HepG2 (cell line): ENCODE results near the gene RNF150.

Source experiments
- CBX2 ChIP-seq, 2 experiments: fragments of 200-600 bp in 1 of 2; sonication (generic); formaldehyde crosslinking in 1 of 2; IDR thresholded peaks; 2 replicates each; pipeline versions ENCODE4 v1.7.0 to v1.8.1; 2018 to 2022; ENCODE audit warnings: low read depth in 2 of 2, low read length in 1 of 2, mild to moderate bottlenecking in 1 of 2, missing genetic modification reagents in 1 of 2
- CTCF ChIP-seq: sonication (generic); formaldehyde crosslinking; IDR thresholded peaks from 2 replicates; pipeline ENCODE4 v1.5.0; 2020; ENCODE audit warnings: mild to moderate bottlenecking, missing genetic modification reagents, moderate library complexity
- GABPB1 ChIP-seq: IDR thresholded peaks from 2 replicates; pipeline ENCODE4 v1.6.1; 2016; ENCODE audit warnings: mild to moderate bottlenecking, missing genetic modification reagents, moderate library complexity, missing compliant biosample characterization
- IRF1 ChIP-seq: sonication (generic); formaldehyde crosslinking; IDR thresholded peaks from 2 replicates; pipeline ENCODE4 v1.4.0; 2020; ENCODE audit warnings: low read depth, mild to moderate bottlenecking, missing genetic modification reagents
- TAF1 ChIP-seq: sonication (generic); formaldehyde crosslinking; IDR thresholded peaks from 2 replicates; pipeline ENCODE4 v1.4.0; 2020; ENCODE audit warnings: missing genetic modification reagents
- TCF12 ChIP-seq, 2 experiments: fragments of 450-650 bp in 1 of 2; sonication (generic) in 1 of 2; formaldehyde crosslinking in 1 of 2; IDR thresholded peaks; 2 replicates each; pipeline versions ENCODE4 v1.6.1 to v1.8.0; 2017 to 2022; ENCODE audit warnings: antibody characterized with exemption in 1 of 2, mild to moderate bottlenecking in 1 of 2, missing genetic modification reagents in 1 of 2, moderate library complexity in 1 of 2
- TEAD2 ChIP-seq: sonication (generic); formaldehyde crosslinking; IDR thresholded peaks from 2 replicates; pipeline ENCODE4 v1.9.0; 2021; ENCODE audit warnings: missing genetic modification reagents
- ZNF335 ChIP-seq: sonication (generic); formaldehyde crosslinking; IDR thresholded peaks from 2 replicates; pipeline ENCODE4 v1.4.0; 2020; ENCODE audit warnings: missing genetic modification reagents
- ZSCAN21 ChIP-seq: sonication (generic); formaldehyde crosslinking; IDR thresholded peaks from 2 replicates; pipeline ENCODE4 v1.8.0; 2022; ENCODE audit warnings: mild to moderate bottlenecking, missing genetic modification reagents, moderate library complexity, borderline replicate concordance
- ZZZ3 ChIP-seq: sonication (generic); formaldehyde crosslinking; IDR thresholded peaks from 2 replicates; pipeline ENCODE4 v1.4.0; 2020; ENCODE audit warnings: missing genetic modification reagents, mild to moderate bottlenecking, borderline replicate concordance

DNA sequence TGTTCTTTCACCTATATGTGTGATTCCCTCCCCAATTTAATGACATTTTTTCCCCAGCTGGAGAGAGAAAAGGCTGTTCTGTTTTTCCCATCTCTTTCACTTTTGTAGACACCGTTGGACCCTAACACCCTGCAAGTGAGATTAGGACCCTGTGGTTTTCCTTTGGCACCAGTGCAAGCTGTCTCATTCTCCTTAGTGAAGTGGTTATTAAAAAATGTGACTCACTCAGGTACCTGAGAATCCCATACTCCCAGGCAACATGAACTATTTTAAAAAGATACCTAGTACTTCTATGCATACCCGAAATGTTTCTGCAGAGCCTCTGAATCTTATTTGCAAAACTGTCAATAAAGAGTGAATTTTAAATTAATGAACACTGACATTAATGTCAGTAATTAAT lies 201.4 kb downstream of the RNF150 start:
- TF ChIP-seq CTCF (CRISPR knock-in tag) (no peak), CBX2 (IDR thresholded peaks at IDR 0.05; ENCODE audit: low read depth, low read length) (no peak), CBX2 (CRISPR knock-in tag; IDR thresholded peaks at IDR 0.05; ENCODE audit: low read depth) (no peak), ZZZ3 (CRISPR knock-in tag) (no peak), ZNF335 (CRISPR knock-in tag) (no peak), TCF12 (IDR thresholded peaks at IDR 0.05) (no peak), TCF12 (CRISPR knock-in tag; IDR thresholded peaks at IDR 0.05) (no peak), GABPB1 (CRISPR knock-in tag) (no peak), TAF1 (CRISPR knock-in tag) (no peak), ZSCAN21 (CRISPR knock-in tag) (no peak), TEAD2 (CRISPR knock-in tag) (no peak), IRF1 (CRISPR knock-in tag) (no peak)
